ENCODE data around the gene RGS6. TPM values are rescaled to one million over a fixed set of nuclear protein-coding genes. Genes with fewer than 3 reads are reported as not detected.

RGS6 gene
- total RNA-seq, 4 donors from 2014 or later = 7.6 to 25.3 (median 17.2) TPM

- Histone ChIP-seq H3K4me1 (peaks cover 4 to 9% of the 10 kb centered on the region in 2 donors), H3K27ac (no peak overlapping the region), H3K27me3 (no peaks in the 10 kb centered on the region), H3K4me3 (replicated peaks in 1 of 3) (no peak overlapping the region), H3K36me3 (no peaks in the 10 kb centered on the region), H3K9me3 (no peaks in the 10 kb centered on the region)
- DNase-seq = no peak
- WGBS, 2 donors = 33 to 47% methylated on average over 5 of the region's 5 CpGs
- intact Hi-C loops (cut with DNase I) = no loop called here
- TF ChIP-seq CTCF (IDR thresholded peaks at IDR 0.05) (no peak), POLR2A (IDR thresholded peaks at IDR 0.05) (no peak)
These were observed 621.4 kb downstream of the RGS6 start for GRCh38 chr14:72553656-72554055.

GRCh38 chr14:72554401-72554800, 622.2 kb downstream of the RGS6 start:
- Histone ChIP-seq H3K36me3 (no peaks in the 10 kb centered on the region), H3K27me3 (no peaks in the 10 kb centered on the region), H3K9me3 (no peaks in the 10 kb centered on the region), H3K4me1 (peaks cover 4 to 9% of the 10 kb centered on the region in 2 donors), H3K27ac (no peak overlapping the region), H3K4me3 (replicated peaks in 1 of 3) (no peak overlapping the region)
- intact Hi-C loops (cut with DNase I) = no loop called here
- DNase-seq = no peak
- no peak for TF ChIP-seq CTCF (IDR thresholded peaks at IDR 0.05)
- no peak for TF ChIP-seq POLR2A (IDR thresholded peaks at IDR 0.05)
- 76 to 82% methylated on average over 4 of the region's 4 CpGs for WGBS, 2 donors

GRCh38 chr14:72554994-72555608, 622.9 kb downstream of the RGS6 start:
- DNase-seq = no peak
- H3K27ac ChIP-seq = no peak overlapping the region
- WGBS, 2 donors = 60 to 71% methylated on average over 4 to 5 of the region's 5 CpGs
- TF ChIP-seq POLR2A (IDR thresholded peaks at IDR 0.05) (no peak), CTCF (IDR thresholded peaks at IDR 0.05) (no peak)
- H3K36me3 ChIP-seq = no peaks in the 10 kb centered on the region
- peaks cover 4 to 9% of the 10 kb centered on the region in 2 donors for H3K4me1 ChIP-seq
- intact Hi-C loops (cut with DNase I) = no loop called here
- no peak overlapping the region for H3K4me3 ChIP-seq (replicated peaks in 1 of 3)
- no peaks in the 10 kb centered on the region for H3K9me3 ChIP-seq
- no peaks in the 10 kb centered on the region for H3K27me3 ChIP-seq

GRCh38 chr14:72555609-72556000, 623.4 kb downstream of the RGS6 start:
- peak in 1 of 2 donors; percentile 8 for DNase-seq
- WGBS, 2 donors = 58 to 60% methylated on average over 7 of the region's 7 CpGs
- intact Hi-C loops (cut with DNase I) = no loop called here
- Histone ChIP-seq H3K4me1 (peaks cover 4 to 9% of the 10 kb centered on the region in 2 donors), H3K27me3 (no peaks in the 10 kb centered on the region), H3K4me3 (replicated peaks in 1 of 3) (no peak overlapping the region), H3K36me3 (no peaks in the 10 kb centered on the region), H3K9me3 (no peaks in the 10 kb centered on the region), H3K27ac (no peak overlapping the region)
- TF ChIP-seq POLR2A (IDR thresholded peaks at IDR 0.05) (no peak), CTCF (IDR thresholded peaks at IDR 0.05) (no peak)

- WGBS, 2 donors = 97% methylated on average over 6 of the region's 6 CpGs
- H3K27me3 ChIP-seq = no peaks in the 10 kb centered on the region
- no peak overlapping the region for H3K27ac ChIP-seq
- H3K4me1 ChIP-seq = peaks cover 4 to 6% of the 10 kb centered on the region in 2 donors
- H3K9me3 ChIP-seq = no peaks in the 10 kb centered on the region
- DNase-seq = no peak
- H3K36me3 ChIP-seq = no peaks in the 10 kb centered on the region
- H3K4me3 ChIP-seq (replicated peaks in 1 of 3) = no peak overlapping the region
- intact Hi-C loops (cut with DNase I) = no loop called here
- TF ChIP-seq CTCF (IDR thresholded peaks at IDR 0.05) (no peak), POLR2A (IDR thresholded peaks at IDR 0.05) (no peak)
These were observed 625.4 kb downstream of the RGS6 start for GRCh38 chr14:72557671-72558070.

Data from thyroid gland (tissue), 4 donors.